HepG2 (cell line): ENCODE data around the gene SEMA4B. TPM values are rescaled to one million over a fixed set of nuclear protein-coding genes. Genes with fewer than 3 reads are reported as not detected.

Source experiments
- AKAP8 ChIP-seq: sonication (generic); formaldehyde crosslinking; IDR thresholded peaks from 2 replicates; pipeline ENCODE4 v1.5.1; 2020; ENCODE audit warnings: mild to moderate bottlenecking, missing genetic modification reagents
- BORCS8-MEF2B ChIP-seq: sonication (generic); formaldehyde crosslinking; IDR thresholded peaks from 2 replicates; pipeline ENCODE4 v1.8.0; 2022; ENCODE audit warnings: mild to moderate bottlenecking, missing genetic modification reagents
- CAMTA2 ChIP-seq: sonication (generic); formaldehyde crosslinking; IDR thresholded peaks from 2 replicates; pipeline ENCODE4 v1.4.0; 2020; ENCODE audit warnings: mild to moderate bottlenecking, missing genetic modification reagents, borderline replicate concordance
- GABPA ChIP-seq, 2 experiments: IDR thresholded peaks; 2 replicates each; pipeline ENCODE4 v1.6.1; 2011 to 2016; ENCODE audit warnings: low read depth in 2 of 2, low read length in 1 of 2, missing biosample characterization in 1 of 2, missing genetic modification characterization in 1 of 2
- GABPB1 ChIP-seq: IDR thresholded peaks from 2 replicates; pipeline ENCODE4 v1.6.1; 2016; ENCODE audit warnings: mild to moderate bottlenecking, missing genetic modification reagents, moderate library complexity, missing compliant biosample characterization
- KDM2A ChIP-seq: sonication (generic); formaldehyde crosslinking; IDR thresholded peaks from 2 replicates; pipeline ENCODE4 v1.4.0; 2020; ENCODE audit warnings: low read depth, missing genetic modification reagents, borderline replicate concordance
- KDM5A ChIP-seq: fragments of 200-600 bp; sonication (generic); IDR thresholded peaks from 2 replicates; pipeline ENCODE4 v1.7.0; 2018; ENCODE audit warnings: antibody characterized with exemption, mild to moderate bottlenecking, low read length, borderline replicate concordance
- KMT2A ChIP-seq: sonication (generic); formaldehyde crosslinking; IDR thresholded peaks from 2 replicates; pipeline ENCODE4 v1.4.0; 2020; ENCODE audit warnings: missing genetic modification reagents
- KMT2B ChIP-seq: IDR thresholded peaks from 2 replicates; pipeline ENCODE4 v1.6.1; 2016; ENCODE audit warnings: missing genetic modification reagents, missing compliant biosample characterization
- POLR2AphosphoS5 ChIP-seq: IDR thresholded peaks from 2 replicates; pipeline ENCODE4 v1.6.1; 2012; ENCODE audit warnings: low read depth, low read length
- POLR2G ChIP-seq: fragments of 200-400 bp; formaldehyde crosslinking; IDR thresholded peaks from 2 replicates; pipeline ENCODE4 v1.6.1; 2018; ENCODE audit warnings: mild to moderate bottlenecking, low read depth, low read length, moderate library complexity
- SIN3A ChIP-seq: IDR thresholded peaks from 2 replicates; pipeline ENCODE4 v1.6.1; 2011; ENCODE audit warnings: low read depth, mild to moderate bottlenecking, control low read depth, low read length, borderline replicate concordance
- SNAPC2 ChIP-seq: sonication (generic); formaldehyde crosslinking; IDR thresholded peaks from 2 replicates; pipeline ENCODE4 v1.8.1; 2022; ENCODE audit warnings: mild to moderate bottlenecking, missing genetic modification reagents
- SP1 ChIP-seq, 2 experiments: fragments of 450-650 bp in 1 of 2; sonication (generic) in 1 of 2; formaldehyde crosslinking in 1 of 2; IDR thresholded peaks; 2 replicates each; pipeline versions ENCODE4 v1.4.0 to v1.6.1; 2016 to 2020; ENCODE audit warnings: missing genetic modification reagents in 1 of 2
- SP4 ChIP-seq: sonication (generic); formaldehyde crosslinking; IDR thresholded peaks from 2 replicates; pipeline ENCODE4 v1.8.1; 2023; ENCODE audit warnings: mild to moderate bottlenecking, missing genetic modification reagents
- TBX2 ChIP-seq: sonication (generic); formaldehyde crosslinking; IDR thresholded peaks from 2 replicates; pipeline ENCODE4 v1.5.0; 2020; ENCODE audit warnings: missing genetic modification reagents, mild to moderate bottlenecking, borderline replicate concordance
- TCF12 ChIP-seq, 2 experiments: fragments of 450-650 bp in 1 of 2; sonication (generic) in 1 of 2; formaldehyde crosslinking in 1 of 2; IDR thresholded peaks; 2 replicates each; pipeline versions ENCODE4 v1.6.1 to v1.8.0; 2017 to 2022; ENCODE audit warnings: antibody characterized with exemption in 1 of 2, mild to moderate bottlenecking in 1 of 2, missing genetic modification reagents in 1 of 2, moderate library complexity in 1 of 2
- ZNF350 ChIP-seq: sonication (generic); formaldehyde crosslinking; IDR thresholded peaks from 2 replicates; pipeline ENCODE4 v1.4.0; 2020; ENCODE audit warnings: mild to moderate bottlenecking, low read depth, missing genetic modification reagents, borderline replicate concordance
- ZNF564 ChIP-seq: sonication (generic); formaldehyde crosslinking; IDR thresholded peaks from 2 replicates; pipeline ENCODE4 v1.8.1; 2023; ENCODE audit warnings: mild to moderate bottlenecking, missing genetic modification reagents
- ZNF713 ChIP-seq: sonication (generic); formaldehyde crosslinking; IDR thresholded peaks from 2 replicates; pipeline ENCODE4 v1.4.0; 2020; ENCODE audit warnings: mild to moderate bottlenecking, missing genetic modification reagents
- ZSCAN31 ChIP-seq: sonication (generic); formaldehyde crosslinking; IDR thresholded peaks from 2 replicates; pipeline ENCODE4 v1.5.0; 2020; ENCODE audit warnings: low read depth, mild to moderate bottlenecking, missing genetic modification reagents
- polyA plus RNA-seq, 8 experiments: library from polyadenylated mRNA; depleted of rRNA in 3 of 8; stranded (reverse) in 7 of 8; unstranded in 1 of 8; fragments of >200 nt; fragmentation: Illumina TruSeq in 4 of 8; extraction: Trizol in 4 of 8; gene quantifications; 2 replicates each; pipeline versions ENCODE4 v1.2.1 to v1.2.3, GENCODE V29; 2011 to 2016; ENCODE audit warnings: low read depth in 4 of 8, missing spikeins in 1 of 8, mixed read lengths in 1 of 8; ENCODE audit not compliant: insufficient read depth in 1 of 8
- total RNA-seq, 5 experiments: library from RNA; depleted of rRNA; stranded (reverse); fragments of >200 nt; fragmentation: Illumina TruSeq; extraction: Trizol; gene quantifications; 2 replicates each; pipeline ENCODE4 v1.2.3, GENCODE V29; 2016; ENCODE audit warnings: low read depth in 1 of 5
- TF ChIP-seq, protein P1 (sequence below): IDR thresholded peaks from 2 replicates; pipeline ENCODE4 v1.6.1; 2016; ENCODE audit warnings: low read depth
- TF ChIP-seq, protein P2 (sequence below): sonication (generic); formaldehyde crosslinking; IDR thresholded peaks from 2 replicates; pipeline ENCODE4 v1.5.0; 2020; ENCODE audit warnings: mild to moderate bottlenecking, missing genetic modification reagents
- TF ChIP-seq, protein P3 (sequence below): sonication (generic); formaldehyde crosslinking; IDR thresholded peaks from 2 replicates; pipeline ENCODE4 v1.4.0; 2020; ENCODE audit warnings: mild to moderate bottlenecking, missing genetic modification reagents

SEMA4B gene
- total and polyA plus RNA-seq, 2 of the 13 experiments (the other 11 are each of a cell fraction or from before 2014, with no cell fraction given): 2.1 to 17.0 TPM

DNA sequence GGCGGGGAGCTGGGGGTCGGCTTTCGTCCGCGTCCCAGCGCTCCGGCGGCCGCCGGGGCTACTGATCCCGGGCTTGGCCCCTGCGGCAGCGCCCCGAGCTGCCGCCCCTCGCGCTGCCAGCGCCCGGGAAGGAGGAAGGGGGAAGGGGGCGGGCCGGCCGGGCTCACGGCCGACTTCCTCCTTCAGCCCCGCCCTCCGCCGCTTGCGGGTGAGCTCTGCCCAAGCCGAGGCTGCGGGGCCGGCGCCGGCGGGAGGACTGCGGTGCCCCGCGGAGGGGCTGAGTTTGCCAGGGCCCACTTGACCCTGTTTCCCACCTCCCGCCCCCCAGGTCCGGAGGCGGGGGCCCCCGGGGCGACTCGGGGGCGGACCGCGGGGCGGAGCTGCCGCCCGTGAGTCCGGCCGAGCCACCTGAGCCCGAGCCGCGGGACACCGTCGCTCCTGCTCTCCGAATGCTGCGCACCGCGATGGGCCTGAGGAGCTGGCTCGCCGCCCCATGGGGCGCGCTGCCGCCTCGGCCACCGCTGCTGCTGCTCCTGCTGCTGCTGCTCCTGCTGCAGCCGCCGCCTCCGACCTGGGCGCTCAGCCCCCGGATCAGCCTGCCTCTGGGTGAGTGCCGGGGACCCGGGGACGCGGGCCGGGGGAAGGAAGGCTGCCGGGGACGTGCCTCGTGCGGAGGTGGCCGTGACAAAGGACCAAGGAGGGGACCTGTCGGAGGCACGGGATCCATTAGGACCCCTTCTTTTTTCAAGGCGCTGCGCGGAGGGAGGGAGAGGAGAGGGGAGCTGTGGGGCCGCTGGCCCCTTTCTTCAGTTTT, at the start of gene SEMA4B (continued):
- TF ChIP-seq SIN3A: 0 out of 2 replicates have a peak, but pooled peaks have one; percentile 27
- TF ChIP-seq, protein P1, sequence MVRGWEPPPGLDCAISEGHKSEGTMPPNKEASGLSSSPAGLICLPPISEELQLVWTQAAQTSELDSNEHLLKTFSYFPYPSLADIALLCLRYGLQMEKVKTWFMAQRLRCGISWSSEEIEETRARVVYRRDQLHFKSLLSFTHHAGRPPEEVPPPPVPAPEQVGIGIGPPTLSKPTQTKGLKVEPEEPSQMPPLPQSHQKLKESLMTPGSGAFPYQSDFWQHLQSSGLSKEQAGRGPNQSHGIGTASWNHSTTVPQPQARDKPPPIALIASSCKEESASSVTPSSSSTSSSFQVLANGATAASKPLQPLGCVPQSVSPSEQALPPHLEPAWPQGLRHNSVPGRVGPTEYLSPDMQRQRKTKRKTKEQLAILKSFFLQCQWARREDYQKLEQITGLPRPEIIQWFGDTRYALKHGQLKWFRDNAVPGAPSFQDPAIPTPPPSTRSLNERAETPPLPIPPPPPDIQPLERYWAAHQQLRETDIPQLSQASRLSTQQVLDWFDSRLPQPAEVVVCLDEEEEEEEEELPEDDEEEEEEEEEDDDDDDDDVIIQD (CRISPR knock-in tag): no peak
- TF ChIP-seq ZNF713 (CRISPR knock-in tag): peak; percentile 9; the same call in 1 of the 2 replicates
- TF ChIP-seq KDM2A (CRISPR knock-in tag): peak; percentile 59
- TF ChIP-seq GABPA (IDR thresholded peaks at IDR 0.05; ENCODE audit: low read depth, low read length): peak; percentile 56
- TF ChIP-seq GABPA (CRISPR knock-in tag; IDR thresholded peaks at IDR 0.05; ENCODE audit: low read depth): peak; percentile 33; the same call in 1 of the 2 replicates
- peak; percentile 47; the same call in 1 of the 2 replicates for TF ChIP-seq ZSCAN31
- TF ChIP-seq KDM5A: no peak
- peak; percentile 86; the same call in 1 of the 2 replicates for TF ChIP-seq AKAP8
- TF ChIP-seq, protein P2, sequence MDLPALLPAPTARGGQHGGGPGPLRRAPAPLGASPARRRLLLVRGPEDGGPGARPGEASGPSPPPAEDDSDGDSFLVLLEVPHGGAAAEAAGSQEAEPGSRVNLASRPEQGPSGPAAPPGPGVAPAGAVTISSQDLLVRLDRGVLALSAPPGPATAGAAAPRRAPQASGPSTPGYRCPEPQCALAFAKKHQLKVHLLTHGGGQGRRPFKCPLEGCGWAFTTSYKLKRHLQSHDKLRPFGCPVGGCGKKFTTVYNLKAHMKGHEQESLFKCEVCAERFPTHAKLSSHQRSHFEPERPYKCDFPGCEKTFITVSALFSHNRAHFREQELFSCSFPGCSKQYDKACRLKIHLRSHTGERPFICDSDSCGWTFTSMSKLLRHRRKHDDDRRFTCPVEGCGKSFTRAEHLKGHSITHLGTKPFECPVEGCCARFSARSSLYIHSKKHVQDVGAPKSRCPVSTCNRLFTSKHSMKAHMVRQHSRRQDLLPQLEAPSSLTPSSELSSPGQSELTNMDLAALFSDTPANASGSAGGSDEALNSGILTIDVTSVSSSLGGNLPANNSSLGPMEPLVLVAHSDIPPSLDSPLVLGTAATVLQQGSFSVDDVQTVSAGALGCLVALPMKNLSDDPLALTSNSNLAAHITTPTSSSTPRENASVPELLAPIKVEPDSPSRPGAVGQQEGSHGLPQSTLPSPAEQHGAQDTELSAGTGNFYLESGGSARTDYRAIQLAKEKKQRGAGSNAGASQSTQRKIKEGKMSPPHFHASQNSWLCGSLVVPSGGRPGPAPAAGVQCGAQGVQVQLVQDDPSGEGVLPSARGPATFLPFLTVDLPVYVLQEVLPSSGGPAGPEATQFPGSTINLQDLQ (CRISPR knock-in tag): 0 out of 2 replicates have a peak, but pooled peaks have one; percentile 32
- TF ChIP-seq GABPB1 (CRISPR knock-in tag): peak; percentile 81
- no peak for TF ChIP-seq TCF12 (IDR thresholded peaks at IDR 0.05)
- 0 out of 2 replicates have a peak, but pooled peaks have one; percentile 54 for TF ChIP-seq TCF12 (CRISPR knock-in tag; IDR thresholded peaks at IDR 0.05)
- TF ChIP-seq BORCS8-MEF2B (CRISPR knock-in tag): peak; percentile 71
- peak; percentile 8; the same call in 1 of the 2 replicates for TF ChIP-seq TBX2
- TF ChIP-seq CAMTA2 (CRISPR knock-in tag): 0 out of 2 replicates have a peak, but pooled peaks have one; percentile 65
- no peak for TF ChIP-seq ZNF350
- TF ChIP-seq POLR2AphosphoS5: peak; percentile 50; the same call in 1 of the 2 replicates
- peak; percentile 91 for TF ChIP-seq POLR2G
- TF ChIP-seq SNAPC2: 0 out of 2 replicates have a peak, but pooled peaks have one; percentile 41
- 0 out of 2 replicates have a peak, but pooled peaks have one; percentile 27 for TF ChIP-seq ZNF564 (CRISPR knock-in tag)
- no peak for TF ChIP-seq SP1 (IDR thresholded peaks at IDR 0.05)
- peak; percentile 47; the same call in 1 of the 2 replicates for TF ChIP-seq SP1 (CRISPR knock-in tag; IDR thresholded peaks at IDR 0.05)
- TF ChIP-seq SP4 (CRISPR knock-in tag): peak; percentile 4; the same call in 1 of the 2 replicates
- peak; percentile 31 for TF ChIP-seq KMT2A
- TF ChIP-seq, protein P3, sequence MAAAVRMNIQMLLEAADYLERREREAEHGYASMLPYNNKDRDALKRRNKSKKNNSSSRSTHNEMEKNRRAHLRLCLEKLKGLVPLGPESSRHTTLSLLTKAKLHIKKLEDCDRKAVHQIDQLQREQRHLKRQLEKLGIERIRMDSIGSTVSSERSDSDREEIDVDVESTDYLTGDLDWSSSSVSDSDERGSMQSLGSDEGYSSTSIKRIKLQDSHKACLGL (CRISPR knock-in tag): peak; percentile 32; the same call in 1 of the 2 replicates
- TF ChIP-seq KMT2B: 0 out of 2 replicates have a peak, but pooled peaks have one; percentile 6
